Measurements from ENCODE around the gene SGO2.
"Not testable (repeated sequence)": the region's sequence is repeated elsewhere in the genome, so short reads cannot be mapped to it uniquely, and the experiment has no call there.

The SGO2 gene

DNA sequence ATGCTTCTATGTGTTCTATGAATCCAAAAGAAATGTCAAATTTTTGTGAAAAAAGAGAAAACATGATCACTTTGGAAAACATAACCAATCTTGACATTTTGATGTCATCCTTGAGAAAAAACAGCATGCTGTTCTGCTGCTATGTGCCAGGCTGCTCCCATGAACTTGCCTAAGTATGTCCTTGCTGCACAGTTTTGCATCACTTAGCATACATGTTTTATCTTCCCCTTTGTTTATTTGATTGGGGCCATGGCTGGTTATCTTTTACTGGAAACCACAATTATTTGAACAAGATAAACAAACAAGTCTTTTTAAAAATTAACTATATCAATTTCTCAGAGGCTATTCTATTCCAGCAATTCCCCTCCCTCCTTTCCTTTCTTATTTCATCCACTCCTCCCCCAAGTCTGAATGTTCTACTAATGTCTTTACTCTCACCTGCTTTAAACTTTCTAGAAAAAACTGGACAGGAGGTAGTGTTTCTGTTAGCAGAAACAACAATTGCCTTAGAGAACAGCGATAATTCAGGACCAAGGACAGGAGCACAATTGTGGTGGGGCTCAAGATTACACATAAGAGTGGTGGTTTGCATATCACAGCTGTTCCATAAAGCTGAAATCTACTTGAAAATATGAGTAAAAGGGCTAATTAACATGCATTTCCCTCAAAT is 66.5 kb downstream of the SGO2 start:
- in situ Hi-C loops (cut with MboI; ENCODE audit: low sequenced_read_pairs): no loop called here

DNA sequence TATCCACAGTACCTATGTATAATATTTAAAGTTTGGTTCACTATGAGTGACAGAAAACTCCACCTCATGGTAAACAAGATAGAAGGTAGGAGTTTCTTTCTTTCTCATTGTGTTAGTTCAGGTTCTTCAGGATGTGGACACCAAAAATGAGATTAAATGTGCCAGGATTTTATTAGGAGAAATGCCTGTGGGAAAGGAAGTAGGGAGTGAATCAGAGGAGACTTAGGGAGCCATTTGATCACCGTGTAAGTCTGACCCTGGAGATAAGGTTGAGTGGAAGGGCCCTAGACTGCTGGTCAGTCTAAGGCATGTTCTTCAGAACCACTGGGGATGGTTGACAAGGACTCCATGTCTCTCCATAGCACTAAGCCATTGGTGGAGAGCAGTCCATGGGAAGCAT is 67.9 kb downstream of the SGO2 start:
- in situ Hi-C loops (cut with MboI; ENCODE audit: low sequenced_read_pairs): no loop called here

DNA sequence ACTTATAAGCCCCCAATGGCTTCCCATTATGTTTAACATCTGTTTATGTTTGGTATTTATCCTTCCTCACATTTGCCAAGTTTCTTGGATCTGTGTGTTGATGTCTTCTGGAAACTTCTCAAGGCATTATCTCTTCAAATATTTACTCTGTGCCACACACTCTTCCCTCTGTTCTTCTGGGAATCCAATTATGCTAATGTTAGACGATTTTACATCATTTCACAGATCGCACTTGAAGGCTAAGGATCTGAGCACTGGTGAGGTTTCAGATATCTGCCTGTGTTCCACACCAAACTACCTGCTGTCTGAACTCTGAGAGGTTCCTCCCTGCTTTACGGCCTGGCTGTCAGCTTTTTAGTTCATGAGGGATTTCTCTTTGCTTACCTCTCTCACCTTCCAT is 69.9 kb downstream of the SGO2 start:
- in situ Hi-C loops (cut with MboI; ENCODE audit: low sequenced_read_pairs): no loop called here

DNA sequence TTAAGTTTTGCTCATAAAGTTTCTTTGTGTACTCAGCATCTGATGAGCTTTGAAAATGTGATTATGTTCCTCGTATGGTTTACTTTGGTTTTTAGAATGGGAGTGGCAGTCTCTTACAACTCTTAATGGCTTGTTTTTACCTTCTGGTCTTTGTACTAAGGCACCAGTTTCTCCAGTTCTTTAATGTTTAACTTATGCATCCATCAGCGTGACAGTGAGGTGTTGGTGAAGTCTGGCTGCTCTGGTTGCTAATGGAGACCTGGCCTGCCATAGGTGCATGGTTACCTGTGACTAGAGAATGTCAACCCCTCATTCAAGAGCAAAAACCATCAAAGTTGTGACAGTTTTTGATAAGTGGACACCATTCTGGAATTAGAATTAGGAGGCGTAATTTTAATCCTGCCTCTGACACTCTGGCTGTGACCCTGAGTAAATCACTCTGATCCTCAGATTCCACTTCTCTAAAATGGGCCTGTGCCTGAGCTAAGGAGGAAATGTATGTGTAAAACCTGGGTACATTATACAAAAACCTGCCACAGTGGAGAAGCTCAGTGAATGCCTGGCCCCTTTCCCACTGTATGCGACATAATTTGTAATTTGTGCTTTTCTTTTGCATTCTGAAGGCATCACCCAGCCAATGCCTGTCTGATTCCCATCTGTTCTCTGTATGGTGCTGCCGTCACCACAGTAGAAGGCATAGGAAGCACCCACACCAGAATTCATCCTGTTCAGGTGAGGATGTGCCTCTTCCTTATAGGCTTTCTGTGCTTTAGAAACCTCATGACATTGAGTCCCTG is 71.0 kb downstream of the SGO2 start:
- in situ Hi-C loops (cut with MboI; ENCODE audit: low sequenced_read_pairs): no loop called here

DNA sequence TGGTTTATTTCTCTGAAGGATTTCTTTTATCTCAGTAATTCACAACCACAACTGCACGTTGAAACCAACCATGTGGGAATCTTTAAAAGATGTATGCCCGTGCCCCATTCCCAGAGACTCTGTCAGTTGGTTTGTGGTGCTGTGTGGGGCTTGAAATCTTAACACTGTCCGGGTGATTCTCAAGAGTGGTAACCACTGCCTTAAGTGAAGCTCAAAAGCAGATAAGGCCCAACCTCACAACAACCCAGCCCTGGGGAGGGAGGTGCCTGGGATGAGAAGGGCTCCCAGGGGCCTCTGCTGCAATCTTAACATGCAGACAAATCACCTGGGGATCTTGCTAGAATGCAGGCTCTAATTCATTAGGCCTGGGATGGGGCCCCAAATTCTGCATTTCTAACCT is 73.2 kb downstream of the SGO2 start:
- in situ Hi-C loops (cut with MboI; ENCODE audit: low sequenced_read_pairs): no loop called here

DNA sequence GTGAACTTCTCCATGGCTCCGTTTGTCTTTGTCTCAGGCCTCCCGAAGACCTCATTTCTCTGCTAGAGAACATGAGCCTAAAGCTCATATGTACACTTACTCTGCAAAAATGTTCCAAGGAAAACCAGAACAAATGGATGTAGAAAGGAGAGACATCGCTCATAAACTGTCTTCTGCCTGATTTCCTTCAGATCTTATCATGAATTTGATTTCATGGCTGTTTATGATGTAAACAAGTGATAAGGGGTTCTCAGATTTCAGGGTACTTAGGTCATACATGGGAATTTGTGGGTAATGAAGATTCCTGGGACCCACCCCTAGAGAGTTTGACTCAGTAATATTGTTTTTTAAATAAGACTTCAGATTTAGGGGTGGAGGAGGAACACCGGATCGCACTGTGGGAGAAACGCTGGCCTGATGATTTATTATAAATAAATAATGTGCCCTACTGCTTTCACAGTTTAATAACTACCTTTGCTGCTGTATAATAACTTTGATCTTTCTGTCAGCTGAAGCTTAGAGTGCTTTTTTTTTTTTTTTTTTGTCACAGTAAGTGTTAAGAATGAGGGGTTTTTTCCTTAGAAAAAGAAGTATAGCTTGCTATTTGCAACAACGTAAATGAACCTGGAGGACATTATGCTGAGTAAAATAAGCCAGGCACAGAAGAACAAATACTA is 74.7 kb downstream of the SGO2 start:
- in situ Hi-C loops (cut with MboI; ENCODE audit: low sequenced_read_pairs): no loop called here

DNA sequence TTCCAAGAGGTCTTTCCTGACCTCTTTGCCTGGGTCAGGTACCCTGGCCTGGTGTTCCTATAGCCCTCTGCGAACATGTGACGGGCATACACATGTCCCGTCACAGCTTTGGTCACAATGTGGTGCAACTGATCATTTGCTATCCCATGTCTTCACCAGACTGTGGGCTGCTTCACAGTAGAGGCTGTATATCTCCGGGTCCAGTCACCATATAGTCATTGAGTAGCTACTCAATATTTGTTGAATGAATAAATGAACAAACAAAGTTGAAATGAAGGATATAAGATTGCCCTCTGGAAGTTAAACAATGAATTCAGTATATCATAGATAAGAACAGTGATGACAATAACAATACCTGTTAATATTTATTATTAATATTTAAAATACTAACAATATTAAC is 76.6 kb downstream of the SGO2 start:
- in situ Hi-C loops (cut with MboI; ENCODE audit: low sequenced_read_pairs): no loop called here

DNA sequence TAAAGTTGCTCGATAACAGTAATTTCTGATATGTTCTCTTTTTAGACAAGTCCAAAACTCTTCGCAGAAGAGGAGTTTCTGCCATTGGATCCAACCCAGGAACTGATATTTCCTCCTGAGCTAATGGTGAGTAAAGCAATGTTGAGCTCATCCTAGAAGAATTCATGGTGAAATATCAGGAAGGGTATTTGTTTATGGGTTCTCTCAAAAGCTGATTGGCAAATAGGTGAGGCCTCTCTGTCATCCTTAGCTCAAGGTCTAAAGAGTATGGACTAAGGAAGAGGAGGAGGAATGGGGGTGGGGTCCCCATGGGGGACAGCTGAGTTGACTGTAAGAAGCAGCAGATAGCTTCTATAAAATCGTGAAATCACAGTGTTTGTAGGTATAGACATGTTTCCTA is 78.0 kb downstream of the SGO2 start:
- in situ Hi-C loops (cut with MboI; ENCODE audit: low sequenced_read_pairs): no loop called here

DNA sequence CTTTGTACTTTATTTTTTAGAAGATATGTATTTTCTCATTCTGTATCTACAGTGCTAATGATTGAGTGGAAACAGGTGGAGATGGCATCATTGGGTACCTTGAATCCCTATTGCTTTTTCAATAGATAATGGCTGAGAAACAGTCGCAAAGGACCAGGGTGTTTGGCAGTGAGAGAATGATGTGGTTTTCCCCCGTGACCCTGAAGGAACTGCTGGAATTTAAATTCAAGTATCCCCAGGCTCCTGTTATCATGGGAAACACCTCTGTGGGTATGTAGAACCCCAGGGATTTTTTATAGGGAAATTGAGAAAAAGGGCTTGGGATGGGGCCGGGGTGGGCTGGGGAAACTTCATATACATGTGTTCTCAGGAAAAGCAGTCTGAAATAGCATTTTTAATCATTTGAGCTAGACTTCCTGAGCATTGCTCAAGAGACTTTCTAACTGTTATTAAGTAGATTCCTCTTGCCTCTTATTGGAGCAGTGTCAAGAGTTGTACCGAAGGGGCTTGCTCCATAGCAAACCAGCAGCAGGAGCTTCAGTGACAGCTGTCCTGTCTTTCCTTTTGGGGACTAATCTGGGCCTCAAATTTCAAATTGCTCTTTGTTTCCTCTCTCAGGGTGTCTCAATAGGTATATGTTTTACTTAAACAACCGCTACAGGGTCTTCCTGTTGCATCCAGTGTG is 78.7 kb downstream of the SGO2 start:
- in situ Hi-C loops (cut with MboI; ENCODE audit: low sequenced_read_pairs): no loop called here

DNA sequence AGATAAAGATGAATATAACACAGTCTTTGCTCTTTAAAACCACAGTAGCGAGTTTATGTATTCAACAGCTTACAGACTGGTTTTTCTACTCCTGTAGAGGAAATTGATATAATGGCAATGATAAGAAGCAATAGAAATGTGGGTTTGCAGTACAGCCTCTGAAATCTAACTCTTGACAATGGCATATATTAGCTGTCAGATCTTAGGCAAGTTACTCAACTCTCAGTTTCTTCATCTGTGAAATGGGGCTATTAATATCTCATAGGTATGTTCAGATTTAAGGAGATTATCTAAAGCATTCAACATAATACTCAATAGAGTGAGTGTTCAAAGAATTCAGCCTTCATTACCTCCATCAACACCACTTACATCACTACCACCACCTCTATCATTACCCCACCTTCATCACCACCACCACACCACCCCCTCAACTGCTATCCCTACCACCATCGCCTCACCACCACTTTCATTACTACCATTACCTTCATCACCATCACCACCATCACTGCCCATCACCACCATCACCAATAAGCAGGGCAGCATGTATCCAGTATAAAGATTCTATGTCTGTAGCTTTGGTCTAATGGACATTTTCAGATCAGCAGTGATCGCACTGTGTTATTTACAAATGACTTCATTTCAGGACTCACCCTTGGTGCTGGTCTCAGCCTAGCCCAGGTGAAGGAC is 82.5 kb downstream of the SGO2 start:
- in situ Hi-C loops (cut with MboI; ENCODE audit: low sequenced_read_pairs): no loop called here

DNA sequence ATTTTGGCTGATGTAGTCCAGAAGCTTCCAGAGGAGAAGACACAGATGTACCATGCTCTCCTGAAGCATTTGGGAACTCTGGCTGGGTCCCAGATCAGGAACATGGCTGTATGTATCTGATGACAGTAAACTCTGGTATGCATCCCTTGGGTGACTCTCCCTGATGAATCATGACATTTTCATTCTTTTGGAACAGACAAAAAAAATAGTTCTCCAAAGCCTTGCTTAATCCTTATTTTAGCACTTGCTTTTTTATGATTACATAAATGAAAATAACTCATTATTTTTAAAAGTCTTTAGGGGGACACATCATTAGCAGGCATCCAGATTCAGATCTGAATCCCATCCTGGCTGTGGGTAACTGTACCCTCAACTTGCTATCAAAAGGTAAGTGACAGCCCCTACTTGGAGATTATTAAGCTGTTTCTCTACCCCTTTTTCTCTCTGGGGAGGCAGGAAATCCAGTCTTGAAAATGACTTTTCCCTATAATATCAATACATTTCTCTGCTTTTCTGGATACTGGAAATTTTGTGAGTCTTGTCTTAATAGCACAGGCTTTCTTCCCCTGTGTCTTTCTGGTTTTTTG is 83.1 kb downstream of the SGO2 start:
- in situ Hi-C loops (cut with MboI; ENCODE audit: low sequenced_read_pairs): no loop called here

DNA sequence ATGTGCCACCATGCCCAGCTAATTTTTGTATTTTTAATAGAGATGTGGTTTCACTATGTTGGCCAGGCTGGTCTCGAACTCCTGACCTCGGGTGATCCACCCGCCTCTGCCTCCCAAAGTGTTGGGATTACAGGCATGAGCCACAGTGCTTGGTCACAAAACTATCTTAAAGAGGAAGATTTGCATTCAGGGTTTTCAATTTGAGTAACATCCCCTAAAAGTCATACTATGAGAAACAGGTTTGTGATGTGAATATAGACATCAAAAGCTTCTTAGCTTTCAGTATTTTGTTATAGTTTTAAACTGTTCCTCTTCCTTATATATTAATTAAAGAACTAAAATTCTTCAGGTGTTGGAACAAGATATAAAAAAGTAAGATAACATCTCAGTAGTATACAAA is 84.2 kb downstream of the SGO2 start:
- in situ Hi-C loops (cut with MboI; ENCODE audit: low sequenced_read_pairs): not testable (repeated sequence)

DNA sequence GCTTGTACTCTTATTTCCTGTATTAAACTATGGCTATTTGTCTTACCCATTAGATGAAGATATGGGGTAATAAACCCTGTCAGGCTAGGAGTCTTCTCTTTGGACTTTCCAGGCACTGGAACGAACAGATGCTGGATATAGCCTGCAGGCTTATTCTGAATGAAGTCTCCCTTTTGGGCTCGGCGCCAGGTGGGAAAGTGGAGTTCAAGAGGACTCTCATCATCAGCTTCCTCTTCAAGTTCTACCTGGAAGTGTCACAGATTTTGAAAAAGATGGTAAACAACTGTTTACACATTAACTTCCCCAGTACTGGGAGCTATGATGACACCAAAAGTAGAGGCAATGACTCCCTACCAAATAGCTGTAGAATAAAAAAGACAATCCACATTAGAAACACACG is 87.7 kb downstream of the SGO2 start:
- in situ Hi-C loops (cut with MboI; ENCODE audit: low sequenced_read_pairs): no loop called here

DNA sequence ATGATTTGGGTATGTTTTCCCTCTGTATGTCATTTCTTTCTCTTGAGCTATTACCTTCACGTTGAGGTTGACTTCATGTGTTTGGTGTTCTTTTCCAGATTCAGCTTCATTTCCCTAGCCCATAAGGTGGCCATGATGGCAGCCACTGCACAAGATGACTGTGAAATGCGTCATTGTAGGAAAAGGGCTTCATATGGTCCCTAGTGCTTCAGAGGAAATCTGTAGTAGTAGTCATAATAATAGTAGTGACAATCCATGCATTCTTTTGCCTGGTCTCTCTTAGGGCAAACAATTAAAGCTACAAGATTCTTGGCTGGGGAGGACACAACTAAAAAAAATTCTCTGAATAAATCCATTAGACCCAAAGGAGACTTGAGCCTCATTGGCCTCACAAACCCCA is 88.2 kb downstream of the SGO2 start:
- in situ Hi-C loops (cut with MboI; ENCODE audit: low sequenced_read_pairs): no loop called here

DNA sequence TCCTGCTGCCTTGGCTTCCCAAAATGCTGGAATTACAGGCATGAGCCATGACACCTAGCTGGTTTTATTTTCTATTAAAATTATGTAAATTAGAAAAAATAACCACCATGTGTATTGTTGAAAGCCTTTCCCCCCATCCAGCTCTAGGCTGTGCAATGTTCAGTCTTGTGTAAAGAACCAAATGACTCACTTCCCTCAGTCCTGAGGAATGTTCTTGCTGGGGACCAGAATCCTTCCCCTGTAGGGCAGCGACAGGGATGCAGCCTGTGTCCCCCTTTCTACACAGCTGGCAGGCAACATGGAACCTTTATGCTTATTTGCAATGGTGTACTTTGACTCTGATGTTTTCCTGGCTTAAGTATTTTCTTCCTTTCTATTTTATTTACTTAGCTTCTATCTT is 89.2 kb downstream of the SGO2 start:
- in situ Hi-C loops (cut with MboI; ENCODE audit: low sequenced_read_pairs): no loop called here

DNA sequence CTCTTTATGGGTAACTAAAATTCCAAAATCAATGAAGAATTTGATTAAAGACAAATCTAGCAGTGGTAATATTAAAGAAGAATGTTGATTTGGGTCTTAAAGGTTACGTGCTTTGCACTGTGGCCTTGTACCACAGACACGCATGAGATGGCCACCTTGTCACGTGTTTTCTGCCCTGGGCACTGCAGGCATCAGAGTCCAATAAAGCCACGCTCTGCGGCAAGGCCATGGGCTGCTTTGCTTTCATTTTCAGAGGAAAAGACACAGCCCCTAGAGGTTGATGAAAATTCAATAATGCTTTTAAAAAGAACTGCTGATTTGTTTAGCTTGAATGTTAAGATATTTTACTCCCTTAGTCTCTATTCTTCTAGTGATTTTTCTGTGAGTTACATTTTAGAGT is 90.2 kb downstream of the SGO2 start:
- in situ Hi-C loops (cut with MboI; ENCODE audit: low sequenced_read_pairs): no loop called here

DNA sequence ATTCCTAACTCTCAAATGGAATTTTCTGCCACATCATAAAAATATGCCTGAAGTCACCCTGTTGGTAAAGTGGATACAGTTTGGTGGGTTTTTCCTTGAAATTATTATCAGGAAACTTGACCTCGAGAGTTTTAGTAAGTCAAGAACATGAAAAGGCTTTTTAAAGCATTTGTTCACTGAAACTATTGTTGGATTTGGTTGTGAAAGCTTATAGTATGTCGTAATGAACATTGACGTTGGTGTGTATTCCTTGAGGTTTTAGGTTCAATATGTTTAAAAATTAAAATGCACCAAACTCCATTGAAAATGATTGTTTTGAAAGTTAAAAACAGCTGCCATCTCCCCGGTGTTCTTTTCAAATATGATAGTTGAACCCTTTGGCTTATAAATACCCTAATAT is 90.6 kb downstream of the SGO2 start:
- in situ Hi-C loops (cut with MboI; ENCODE audit: low sequenced_read_pairs): no loop called here

DNA sequence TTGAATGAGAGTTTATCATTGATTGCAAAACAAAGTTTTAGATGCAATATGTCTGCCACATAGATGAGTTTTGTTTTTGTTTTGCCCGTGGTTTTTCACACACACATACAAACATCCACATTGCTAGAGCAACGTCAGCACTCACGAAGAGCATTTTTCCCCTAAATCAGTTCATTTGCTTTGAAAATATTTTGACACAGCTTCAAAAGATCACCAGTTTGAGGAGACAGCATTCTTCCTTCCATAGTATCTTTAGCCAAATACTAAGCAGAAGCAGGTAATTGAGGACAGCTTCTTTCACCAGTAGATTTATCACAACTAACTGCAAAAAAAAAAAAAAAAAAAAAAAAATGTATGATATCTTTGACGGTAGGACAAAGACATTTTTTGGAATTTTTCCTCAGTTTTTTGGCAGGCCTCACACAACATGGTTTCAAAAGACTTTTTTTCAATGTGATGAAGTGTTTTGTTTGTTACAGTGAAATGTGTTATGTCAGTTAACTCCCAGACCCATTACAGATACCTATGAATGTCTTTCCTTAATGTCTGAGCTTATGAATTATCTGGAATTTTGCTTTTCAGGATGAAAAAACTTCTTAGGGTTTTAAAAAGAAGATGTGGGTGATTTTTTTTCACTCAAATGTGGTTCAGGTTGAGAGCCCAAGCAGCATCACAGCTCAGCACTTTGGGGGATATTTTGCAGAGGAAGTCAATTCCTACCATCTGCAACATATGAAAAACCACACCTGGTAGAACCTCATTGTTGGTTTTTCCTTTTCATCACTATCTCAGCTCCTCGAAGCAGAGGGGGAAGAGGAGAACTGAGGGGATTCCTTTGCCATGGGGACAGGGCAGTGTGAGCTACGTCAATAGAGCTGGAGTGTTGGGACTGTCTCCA is 91.4 kb downstream of the SGO2 start:
- in situ Hi-C loops (cut with MboI; ENCODE audit: low sequenced_read_pairs): no loop called here

DNA sequence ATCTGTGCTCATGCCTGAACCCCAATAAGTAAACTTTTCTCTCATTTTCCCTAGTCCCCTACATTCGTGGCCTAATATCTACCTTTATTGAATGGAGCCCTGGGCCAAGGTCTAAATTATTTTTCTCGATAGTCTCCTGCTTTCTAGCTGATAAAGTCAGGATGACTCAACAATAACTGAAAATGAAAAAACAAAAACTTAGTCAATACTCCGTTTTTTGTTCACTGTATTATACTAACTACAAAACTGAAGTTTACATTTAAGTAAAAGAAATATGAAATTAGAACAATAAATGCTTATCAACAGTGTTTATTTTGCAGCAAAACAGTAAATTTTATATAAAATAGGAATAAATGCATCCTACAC is 92.0 kb downstream of the SGO2 start:
- in situ Hi-C loops (cut with MboI; ENCODE audit: low sequenced_read_pairs): no loop called here

DNA sequence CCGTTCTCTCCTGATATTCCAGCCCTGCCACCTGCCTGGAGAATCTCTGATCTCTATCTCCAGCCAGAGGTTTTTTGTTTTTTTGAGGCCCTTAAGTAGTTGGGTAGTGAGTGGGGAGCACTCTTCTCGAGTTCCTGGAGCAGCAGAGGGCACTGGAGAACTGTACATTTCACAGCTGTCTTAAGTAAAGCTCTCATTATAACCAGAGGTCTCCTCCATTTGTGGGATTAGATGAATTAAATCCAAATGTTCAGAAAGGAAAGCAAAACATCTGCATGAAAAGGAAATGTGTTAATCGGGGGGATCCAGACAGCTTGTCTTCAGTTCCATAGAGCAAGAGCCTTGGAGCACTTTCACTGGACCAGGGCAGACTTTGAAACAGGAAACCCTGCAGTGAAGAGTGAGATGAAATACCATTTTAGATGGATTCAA is 92.6 kb downstream of the SGO2 start:
- in situ Hi-C loops (cut with MboI; ENCODE audit: low sequenced_read_pairs): no loop called here
